HepG2 (cell line): Measurements from ENCODE around the gene OR1I1. TPM values are rescaled to one million over a fixed set of nuclear protein-coding genes. Genes with fewer than 3 reads are reported as not detected.
A peak's percentile ranks its signal among the peaks of the same experiment; 100 is the strongest.

Experiments used
- ATAC-seq: fragments of 200-7000 bp; cut with Tn5 transposase; 3 replicates; pipeline ENCODE4 v1.9.1; 2020; ENCODE audit warnings: mild to moderate bottlenecking, moderate library complexity
- BruUV-seq: library from RNA; stranded (reverse); fragments of 400-500 nt; replicated peaks from 2 replicates; lab custom pipeline; 2021; lab: Mats Ljungman, UMichigan
- CTCF ChIA-PET: fragments of 300-600 bp; formaldehyde crosslinking; extraction: SDS; loops from one replicate; lab custom pipeline; 2021; ENCODE audit warnings: low total read pairs, inconsistent platforms, low intra/inter-chr PET ratio; lab: Yijun Ruan, JAX
- POLR2A ChIA-PET: fragments of 350-600 bp; sonication (Branson Sonifier 250); formaldehyde crosslinking; loops from one replicate; lab custom pipeline; 2020; ENCODE audit warnings: antibody characterized with exemption, inconsistent platforms; lab: Yijun Ruan, JAX
- DNase-seq: peaks from one replicate; pipeline ENCODE4 v3.0.0-alpha.2; 2015; ENCODE audit warnings: low spot score
- FAIRE-seq: peaks from 3 replicates; lab custom pipeline; 2011; peaks lifted over from hg19 to GRCh38; lab: Jason Lieb, UNC
- H2AFZ ChIP-seq: one replicate; pipeline ENCODE4 v1.6.1; 2011; ENCODE audit warnings: low read length, inconsistent platforms
- H3K27ac ChIP-seq: fragments of 300-600 bp; 3 replicates; pipeline ENCODE4 v1.8.0; 2011; ENCODE audit warnings: mixed run types, mild to moderate bottlenecking, mixed read lengths, low read length, inconsistent platforms; ENCODE audit not compliant: insufficient read depth; ENCODE audit errors: extremely low read length
- H3K27me3 ChIP-seq, 2 experiments: fragments of 200-600 bp in 1 of 2; 2 replicates in 1 of 2; 3 replicates in 1 of 2; pipeline versions ENCODE4 v1.6.0 to v1.8.0; 2011; ENCODE audit warnings: low read length in 2 of 2, mild to moderate bottlenecking in 2 of 2, moderate library complexity in 2 of 2, inconsistent platforms in 1 of 2; ENCODE audit not compliant: insufficient read depth in 2 of 2, control insufficient read depth in 1 of 2
- H3K36me3 ChIP-seq, 2 experiments: fragments of 200-600 bp in 1 of 2; replicated peaks in 1 of 2; 2 replicates in 1 of 2; 3 replicates in 1 of 2; pipeline versions ENCODE4 v1.5.1 to v1.8.0; 2011; ENCODE audit warnings: low read length in 2 of 2, inconsistent platforms in 1 of 2; ENCODE audit not compliant: insufficient read depth in 2 of 2, control insufficient read depth in 1 of 2
- H3K4me1 ChIP-seq: 2 replicates; pipeline ENCODE4 v1.5.1; 2012; ENCODE audit warnings: low read length, inconsistent platforms; ENCODE audit not compliant: insufficient read depth
- H3K4me2 ChIP-seq: 2 replicates; pipeline ENCODE4 v1.6.0; 2011; ENCODE audit warnings: low read depth, low read length, inconsistent platforms
- H3K4me3 ChIP-seq, 3 experiments: fragments of 200-600 bp in 1 of 3; sonication (generic), shearing (Covaris generic) in 1 of 3; replicated peaks in 1 of 3; 2 replicates each; pipeline ENCODE4 v1.5.1; 2011 to 2016; ENCODE audit warnings: low read length in 3 of 3, inconsistent platforms in 2 of 3, low read depth in 2 of 3, mild to moderate bottlenecking in 2 of 3, control low read depth in 1 of 3, mixed read lengths in 1 of 3; ENCODE audit not compliant: insufficient read depth in 1 of 3
- H3K79me2 ChIP-seq: one replicate; pipeline ENCODE4 v1.6.1; 2011; ENCODE audit warnings: low read length, inconsistent platforms; ENCODE audit not compliant: insufficient read depth
- H3K9ac ChIP-seq: 2 replicates; pipeline ENCODE4 v1.6.0; 2011; ENCODE audit warnings: mild to moderate bottlenecking, low read depth, low read length, inconsistent platforms; ENCODE audit not compliant: insufficient read depth
- H3K9me3 ChIP-seq: 2 replicates; pipeline ENCODE4 v1.5.1; 2012; ENCODE audit warnings: mild to moderate bottlenecking, low read length
- H4K20me1 ChIP-seq: 2 replicates; pipeline ENCODE4 v1.6.0; 2011; ENCODE audit warnings: inconsistent platforms, mild to moderate bottlenecking, low read length, moderate library complexity; ENCODE audit not compliant: insufficient read depth
- ATF2 ChIP-seq: sonication (generic); formaldehyde crosslinking; IDR thresholded peaks from 2 replicates; pipeline ENCODE4 v1.4.0; 2020; ENCODE audit warnings: missing genetic modification reagents
- FOXO1 ChIP-seq: sonication (generic); formaldehyde crosslinking; IDR thresholded peaks from 2 replicates; pipeline ENCODE4 v1.4.0; 2020; ENCODE audit warnings: missing genetic modification reagents
- GFI1 ChIP-seq: sonication (generic); formaldehyde crosslinking; IDR thresholded peaks from 2 replicates; pipeline ENCODE4 v1.5.0; 2020; ENCODE audit warnings: missing genetic modification reagents, mild to moderate bottlenecking, borderline replicate concordance
- MED1 ChIP-seq: sonication (generic); formaldehyde crosslinking; IDR thresholded peaks from 2 replicates; pipeline ENCODE4 v1.4.0; 2020; ENCODE audit warnings: missing genetic modification reagents
- MED8 ChIP-seq: sonication (generic); formaldehyde crosslinking; IDR thresholded peaks from 2 replicates; pipeline ENCODE4 v1.8.1; 2023; ENCODE audit warnings: mild to moderate bottlenecking, missing genetic modification reagents; ENCODE audit not compliant: insufficient replicate concordance
- SOX13 ChIP-seq, 3 experiments: fragments of 450-650 bp in 1 of 3; sonication (generic) in 1 of 3; formaldehyde crosslinking in 1 of 3; IDR thresholded peaks in 2 of 3; conservative IDR thresholded peaks in 1 of 3; 2 replicates each; pipeline versions ENCODE4 v1.5.0 to v1.6.1; 2016 to 2020; ENCODE audit warnings: antibody characterized with exemption in 1 of 3, mild to moderate bottlenecking in 1 of 3, missing compliant biosample characterization in 1 of 3, missing genetic modification reagents in 1 of 3, moderate library complexity in 1 of 3
- ZNF12 ChIP-seq: sonication (generic); formaldehyde crosslinking; IDR thresholded peaks from 2 replicates; pipeline ENCODE4 v1.5.0; 2020; ENCODE audit warnings: missing genetic modification reagents
- ZNF460 ChIP-seq: sonication (generic); formaldehyde crosslinking; IDR thresholded peaks from 2 replicates; pipeline ENCODE4 v1.5.1; 2020; ENCODE audit warnings: missing genetic modification reagents, mild to moderate bottlenecking, borderline replicate concordance
- ZNF672 ChIP-seq: sonication (generic); formaldehyde crosslinking; IDR thresholded peaks from 2 replicates; pipeline ENCODE4 v1.8.1; 2022; ENCODE audit warnings: missing genetic modification reagents
- ZNF7 ChIP-seq: IDR thresholded peaks from 2 replicates; pipeline ENCODE4 v1.6.1; 2016; ENCODE audit warnings: missing biosample characterization, missing genetic modification reagents
- WGBS: methylation state at CpG from one replicate; pipeline ENCODE4 v1.1.6; 2017; ENCODE audit warnings: low lambda C conversion rate; 5-methylcytosine and 5-hydroxymethylcytosine counted together
- in situ Hi-C: cut with HindIII; loops from 2 replicates; pipeline ENCODE4 v1.10.0; 2017; ENCODE audit warnings: low pct_unique_long_range_greater_than_20kb; ENCODE audit not compliant: extremely low pct_ligation_motif_present
- intact Hi-C: fragments of 100-400 bp; cut with micrococcal nuclease; formaldehyde crosslinking; loops from one replicate; pipeline ENCODE4 v1.10.0; 2022; ENCODE audit not compliant: unreplicated experiment
- polyA plus RNA-seq, 8 experiments: library from polyadenylated mRNA; depleted of rRNA in 3 of 8; stranded (reverse) in 7 of 8; unstranded in 1 of 8; fragments of >200 nt; fragmentation: Illumina TruSeq in 4 of 8; extraction: Trizol in 4 of 8; gene quantifications; 2 replicates each; pipeline versions ENCODE4 v1.2.1 to v1.2.3, GENCODE V29; 2011 to 2016; ENCODE audit warnings: low read depth in 4 of 8, missing spikeins in 1 of 8, mixed read lengths in 1 of 8; ENCODE audit not compliant: insufficient read depth in 1 of 8
- total RNA-seq, 5 experiments: library from RNA; depleted of rRNA; stranded (reverse); fragments of >200 nt; fragmentation: Illumina TruSeq; extraction: Trizol; gene quantifications; 2 replicates each; pipeline ENCODE4 v1.2.3, GENCODE V29; 2016; ENCODE audit warnings: low read depth in 1 of 5
- TF ChIP-seq, protein P1 (sequence below): sonication (generic); formaldehyde crosslinking; IDR thresholded peaks from 2 replicates; pipeline ENCODE4 v1.4.0; 2020; ENCODE audit warnings: missing genetic modification reagents
- TF ChIP-seq, protein P2 (sequence below): sonication (generic); formaldehyde crosslinking; IDR thresholded peaks from 2 replicates; pipeline ENCODE4 v1.5.1; 2020; ENCODE audit warnings: missing genetic modification reagents, mild to moderate bottlenecking, borderline replicate concordance

OR1I1 gene
- total and polyA plus RNA-seq, 2 of the 13 experiments (the other 11 are each of a cell fraction or from before 2014, with no cell fraction given) = not detected

DNA sequence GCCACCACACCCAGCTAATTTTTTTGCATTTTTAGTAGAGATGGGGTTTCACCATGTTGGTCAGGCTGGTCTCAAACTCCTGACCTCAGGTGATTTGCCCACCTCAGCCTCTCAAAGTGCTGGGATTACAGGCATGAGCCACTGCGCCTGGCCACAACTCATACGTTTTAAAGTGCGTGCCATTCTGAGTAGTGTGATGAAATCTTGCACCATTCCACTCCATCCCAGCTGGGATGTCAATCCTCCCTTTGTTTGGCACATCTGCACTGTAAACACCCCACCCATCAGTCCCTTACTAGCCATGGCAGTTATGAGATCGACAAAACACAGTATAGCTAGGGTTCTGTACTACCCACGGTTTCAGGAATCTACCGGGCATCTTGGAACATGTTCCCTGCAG is 16.0 kb downstream of the OR1I1 start (continued):
- TF ChIP-seq ATF2 (CRISPR knock-in tag) = 0 out of 2 replicates have a peak, but pooled peaks have one; percentile 24
- TF ChIP-seq FOXO1 = peak; percentile 73
- TF ChIP-seq ZNF460 = peak; percentile 30; the same call in 1 of the 2 replicates
- 0 out of 2 replicates have a peak, but pooled peaks have one; percentile 22 for TF ChIP-seq MED1 (CRISPR knock-in tag)
- TF ChIP-seq, protein P1, sequence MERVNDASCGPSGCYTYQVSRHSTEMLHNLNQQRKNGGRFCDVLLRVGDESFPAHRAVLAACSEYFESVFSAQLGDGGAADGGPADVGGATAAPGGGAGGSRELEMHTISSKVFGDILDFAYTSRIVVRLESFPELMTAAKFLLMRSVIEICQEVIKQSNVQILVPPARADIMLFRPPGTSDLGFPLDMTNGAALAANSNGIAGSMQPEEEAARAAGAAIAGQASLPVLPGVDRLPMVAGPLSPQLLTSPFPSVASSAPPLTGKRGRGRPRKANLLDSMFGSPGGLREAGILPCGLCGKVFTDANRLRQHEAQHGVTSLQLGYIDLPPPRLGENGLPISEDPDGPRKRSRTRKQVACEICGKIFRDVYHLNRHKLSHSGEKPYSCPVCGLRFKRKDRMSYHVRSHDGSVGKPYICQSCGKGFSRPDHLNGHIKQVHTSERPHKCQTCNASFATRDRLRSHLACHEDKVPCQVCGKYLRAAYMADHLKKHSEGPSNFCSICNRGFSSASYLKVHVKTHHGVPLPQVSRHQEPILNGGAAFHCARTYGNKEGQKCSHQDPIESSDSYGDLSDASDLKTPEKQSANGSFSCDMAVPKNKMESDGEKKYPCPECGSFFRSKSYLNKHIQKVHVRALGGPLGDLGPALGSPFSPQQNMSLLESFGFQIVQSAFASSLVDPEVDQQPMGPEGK (CRISPR knock-in tag) = peak; percentile 21; the same call in 1 of the 2 replicates
- TF ChIP-seq ZNF12 (CRISPR knock-in tag) = peak; percentile 96

DNA sequence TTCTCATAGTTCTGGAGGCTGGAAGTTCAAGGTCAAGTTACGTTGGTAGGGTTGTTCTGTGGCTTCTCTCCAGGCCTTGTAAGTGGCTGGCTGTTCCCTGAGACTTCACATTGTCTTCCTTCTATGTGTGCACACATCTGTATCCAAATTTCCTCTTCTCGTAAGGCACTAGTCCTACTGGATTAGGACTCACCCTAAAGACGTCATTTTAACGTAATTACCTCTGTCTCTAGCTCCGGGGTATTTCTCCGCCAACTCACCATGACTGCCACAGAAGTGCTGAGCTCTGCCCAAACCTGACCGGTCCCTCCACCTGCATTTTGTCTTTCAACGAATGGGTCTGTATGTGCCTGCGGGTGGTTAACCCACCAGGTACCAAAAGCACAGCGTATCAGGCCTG is 16.4 kb downstream of the OR1I1 start:
- H3K4me1 ChIP-seq = peaks cover 27% of the 10 kb centered on the region
- in situ Hi-C loops = loop anchor here (5.0 to 25.0 kb wide), 2 partner anchors 54 to 464 kb away; no protein-coding TSS in a partner anchor
- no peak for DNase-seq
- H3K9ac ChIP-seq = no peak overlapping the region
- BruUV-seq = no TSS peak
- WGBS = 32% methylated on average over 10 of the region's 10 CpGs
- no peak for ATAC-seq
- ChIA-PET CTCF (no interaction called here), POLR2A (no interaction called here)
- H3K27ac ChIP-seq = no peak overlapping the region
- no peaks in the 10 kb centered on the region for H3K79me2 ChIP-seq
- H3K4me2 ChIP-seq = peak overlapping the region; percentile 25
- no peak for FAIRE-seq
- no peaks in the 10 kb centered on the region for H4K20me1 ChIP-seq
- no peaks in the 10 kb centered on the region; a peak in 1 of 5 replicates for H3K27me3 ChIP-seq
- TF ChIP-seq MED8 (CRISPR knock-in tag) = no peak
- TF ChIP-seq, protein P2, sequence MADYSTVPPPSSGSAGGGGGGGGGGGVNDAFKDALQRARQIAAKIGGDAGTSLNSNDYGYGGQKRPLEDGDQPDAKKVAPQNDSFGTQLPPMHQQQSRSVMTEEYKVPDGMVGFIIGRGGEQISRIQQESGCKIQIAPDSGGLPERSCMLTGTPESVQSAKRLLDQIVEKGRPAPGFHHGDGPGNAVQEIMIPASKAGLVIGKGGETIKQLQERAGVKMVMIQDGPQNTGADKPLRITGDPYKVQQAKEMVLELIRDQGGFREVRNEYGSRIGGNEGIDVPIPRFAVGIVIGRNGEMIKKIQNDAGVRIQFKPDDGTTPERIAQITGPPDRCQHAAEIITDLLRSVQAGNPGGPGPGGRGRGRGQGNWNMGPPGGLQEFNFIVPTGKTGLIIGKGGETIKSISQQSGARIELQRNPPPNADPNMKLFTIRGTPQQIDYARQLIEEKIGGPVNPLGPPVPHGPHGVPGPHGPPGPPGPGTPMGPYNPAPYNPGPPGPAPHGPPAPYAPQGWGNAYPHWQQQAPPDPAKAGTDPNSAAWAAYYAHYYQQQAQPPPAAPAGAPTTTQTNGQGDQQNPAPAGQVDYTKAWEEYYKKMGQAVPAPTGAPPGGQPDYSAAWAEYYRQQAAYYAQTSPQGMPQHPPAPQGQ (CRISPR knock-in tag) = no peak
- no peak for TF ChIP-seq ZNF672
- no peak for TF ChIP-seq SOX13 (IDR thresholded peaks at IDR 0.05)
- no peak for TF ChIP-seq SOX13 (CRISPR knock-in tag; conservative IDR thresholded peaks at IDR 0.05 in 1 of 2, IDR thresholded peaks at IDR 0.05 in 1 of 2)
- no peak for TF ChIP-seq GFI1 (CRISPR knock-in tag)
- TF ChIP-seq ZNF7 (CRISPR knock-in tag) = peak; percentile 86
- TF ChIP-seq, all 625 proteins: peak for 1
- no peaks in the 10 kb centered on the region for H3K36me3 ChIP-seq
- H3K4me3 ChIP-seq = no peak overlapping the region
- H3K9me3 ChIP-seq = no peaks in the 10 kb centered on the region; the same call in 1 of the 2 replicates
- no peak overlapping the region for H2AFZ ChIP-seq
- intact Hi-C loops = no loop called here
